ENCODE data around the gene WASL.
"Not testable (repeated sequence)": the region's sequence is repeated elsewhere in the genome, so short reads cannot be mapped to it uniquely, and the experiment has no call there.

Gene WASL

DNA sequence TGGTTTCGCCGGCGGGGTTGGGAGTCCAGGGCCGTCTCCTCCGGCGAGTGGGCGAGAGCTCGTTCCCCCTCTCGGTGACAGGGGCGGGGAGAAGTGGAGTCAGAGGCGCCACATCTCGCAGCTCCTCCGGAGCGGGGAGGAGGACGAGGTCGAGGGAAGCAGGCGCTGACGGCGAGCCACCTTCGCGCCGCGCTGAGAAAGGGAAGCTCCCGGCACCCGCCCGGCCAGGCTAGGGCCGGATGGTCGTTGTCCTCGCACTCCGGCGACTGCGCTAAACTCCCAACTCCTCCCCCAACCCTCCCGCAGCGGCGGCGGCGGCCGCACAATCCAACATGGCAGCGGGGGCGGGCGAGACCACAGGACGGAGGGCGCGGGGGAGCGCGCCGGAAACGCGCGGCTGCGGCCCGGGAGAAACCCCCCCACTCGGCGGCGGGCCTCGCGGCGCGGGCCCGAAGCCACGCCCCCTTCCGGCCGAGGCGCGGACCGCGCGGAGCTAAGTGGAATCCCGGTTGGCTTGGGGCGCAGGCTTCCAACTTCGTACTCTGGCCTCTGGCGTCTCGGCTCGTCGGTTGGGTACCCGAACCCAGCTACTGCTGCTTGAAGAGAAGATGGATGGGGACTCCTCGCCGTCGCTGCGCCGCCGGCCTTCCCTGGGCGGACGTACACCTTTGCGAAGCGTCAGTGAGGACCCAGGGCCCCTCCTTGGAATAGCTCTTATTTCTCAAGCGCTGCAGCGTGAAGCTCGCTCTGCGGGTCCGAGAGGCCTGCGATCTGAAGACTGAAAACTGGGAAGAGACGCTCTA lies at the start of gene WASL:
WASL (minus strand) TSS at position 270 of the 803 bp plus-strand sequence; CDS start at position 1, 269 bp downstream.
- DNase-seq = peak; percentile 90

DNA sequence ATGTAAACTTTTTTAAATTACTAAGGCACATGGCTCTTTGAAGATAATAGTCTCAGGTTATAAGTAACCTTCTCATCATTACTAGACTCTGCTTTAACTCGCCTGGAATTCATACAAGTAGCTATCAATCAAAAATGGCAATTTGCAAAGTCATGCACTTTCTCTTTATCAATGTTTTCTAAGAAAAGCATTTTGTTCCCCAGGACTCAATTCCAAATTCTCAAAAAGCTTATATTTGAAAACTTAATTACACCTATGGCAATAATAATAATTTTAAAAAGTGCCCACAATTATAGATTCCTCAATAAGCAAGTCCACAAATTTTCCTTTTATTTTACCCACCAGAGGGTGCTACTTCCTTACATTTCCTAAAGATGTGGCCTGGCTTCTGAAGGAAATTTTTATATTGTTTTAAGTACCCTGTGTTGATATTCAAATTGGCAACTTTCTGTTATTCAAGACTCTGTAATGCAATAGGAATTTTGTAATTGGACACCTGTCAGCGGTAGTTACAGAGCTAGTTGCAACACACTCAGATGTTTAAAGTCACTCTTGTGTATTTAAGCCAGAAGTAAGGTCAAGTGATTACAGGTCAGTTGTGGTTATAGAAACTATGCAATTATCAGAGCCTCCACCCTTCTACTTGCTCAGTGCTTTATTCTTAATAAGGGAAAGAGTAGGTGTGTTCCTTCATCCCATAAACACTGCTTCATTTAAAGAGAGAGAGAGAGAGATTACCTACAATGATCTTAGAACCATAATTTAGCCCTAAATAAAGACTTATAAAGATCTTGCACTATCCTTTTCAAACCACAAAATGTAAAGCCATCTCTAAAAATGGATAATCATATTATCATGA lies 49.1 kb upstream of the WASL start:
- DNase-seq = no peak

DNA sequence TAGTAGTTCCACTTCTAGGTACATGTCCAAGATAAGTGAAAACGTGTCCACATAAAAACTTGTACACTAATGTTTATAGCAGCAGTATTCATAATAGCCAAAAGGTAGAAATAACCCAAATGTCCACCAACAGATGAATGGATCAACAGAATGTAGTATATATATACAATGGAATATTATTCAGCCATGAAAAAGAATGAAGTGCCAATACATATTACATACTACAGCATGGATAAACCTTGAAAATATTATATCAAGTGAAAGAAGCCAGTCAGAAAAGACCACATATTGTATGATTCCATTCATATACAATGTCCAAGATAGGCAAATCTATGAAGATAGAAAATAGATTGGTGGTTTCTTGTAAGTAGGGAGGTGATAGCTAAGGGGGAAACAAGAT lies 47.8 kb upstream of the WASL start:
- DNase-seq = no peak

DNA sequence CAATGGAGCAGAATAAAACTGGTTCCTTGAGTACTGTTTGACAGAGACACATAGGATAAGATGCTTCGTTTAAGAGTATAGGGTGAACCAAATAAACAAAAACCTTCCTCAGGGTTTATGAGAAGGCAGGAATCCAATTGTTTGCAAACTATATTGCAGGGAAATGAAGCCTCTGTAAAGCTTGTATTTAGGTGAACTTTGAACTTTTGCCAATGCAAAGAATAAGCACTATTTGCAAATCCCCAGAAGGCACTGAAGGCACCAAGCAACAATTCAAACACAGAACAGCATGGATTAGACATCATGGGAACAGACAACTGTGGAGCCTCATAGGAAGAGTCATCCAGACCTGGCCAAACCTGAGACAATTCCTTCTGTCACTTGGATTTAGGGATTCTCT lies 47.1 kb upstream of the WASL start:
- no peak for DNase-seq

DNA sequence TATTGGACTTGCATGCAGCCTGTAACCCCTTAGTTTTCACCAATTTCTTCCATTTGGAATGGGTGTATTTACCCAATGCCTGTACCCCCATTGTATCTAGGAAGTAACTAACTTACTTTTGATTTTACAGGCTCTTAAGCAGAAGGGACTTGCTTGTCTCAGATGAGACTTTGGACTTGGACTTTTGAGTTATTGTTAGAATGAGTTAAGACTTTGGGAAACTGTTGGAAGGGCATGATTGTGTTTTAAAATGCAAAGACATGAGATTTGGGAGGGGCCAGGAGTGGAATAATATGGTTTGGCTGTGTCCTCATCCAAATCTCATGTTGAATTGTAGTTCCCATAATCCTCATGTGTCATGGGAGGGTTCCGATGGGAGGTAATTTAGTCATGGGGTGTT lies 46.3 kb upstream of the WASL start:
- not testable (repeated sequence) for DNase-seq

DNA sequence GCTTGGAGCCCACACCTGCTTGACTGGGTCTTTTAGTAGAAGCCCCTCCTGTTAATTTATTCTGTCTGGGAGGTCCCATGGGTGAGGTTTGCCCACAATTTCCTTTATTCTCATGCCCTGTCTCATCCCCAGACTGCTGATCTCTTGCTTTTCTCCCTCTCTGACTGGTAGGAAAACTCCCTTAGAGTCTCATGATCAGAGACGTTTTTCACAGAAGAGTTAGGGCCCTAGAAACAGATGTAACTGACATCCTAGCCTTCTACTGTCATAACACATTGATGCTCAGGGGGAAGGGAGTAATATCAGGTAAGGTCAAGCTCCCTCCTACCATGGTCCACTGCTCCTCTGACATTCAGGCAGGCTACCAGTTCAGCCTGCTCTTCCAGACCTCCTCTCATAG lies 43.7 kb upstream of the WASL start:
- DNase-seq = no peak

DNA sequence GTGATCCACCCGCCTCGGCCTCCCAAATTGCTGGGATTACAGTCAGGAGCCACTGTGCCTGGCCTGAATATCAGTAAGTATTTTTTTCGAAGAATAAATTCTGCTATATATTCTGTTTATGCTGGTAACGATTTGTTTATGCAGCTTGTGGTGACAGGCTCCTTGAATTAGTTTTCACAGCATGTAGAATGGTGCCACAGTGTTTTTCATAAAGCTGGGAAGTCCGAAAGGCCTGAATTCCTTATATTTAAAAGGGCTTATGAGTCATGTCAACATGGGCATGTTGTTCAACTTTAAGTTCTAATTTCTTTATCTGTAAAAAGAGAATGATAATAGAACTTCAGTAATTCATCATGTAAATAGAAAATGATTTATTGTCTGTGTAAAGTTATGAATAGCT lies 42.2 kb upstream of the WASL start:
- DNase-seq = no peak

DNA sequence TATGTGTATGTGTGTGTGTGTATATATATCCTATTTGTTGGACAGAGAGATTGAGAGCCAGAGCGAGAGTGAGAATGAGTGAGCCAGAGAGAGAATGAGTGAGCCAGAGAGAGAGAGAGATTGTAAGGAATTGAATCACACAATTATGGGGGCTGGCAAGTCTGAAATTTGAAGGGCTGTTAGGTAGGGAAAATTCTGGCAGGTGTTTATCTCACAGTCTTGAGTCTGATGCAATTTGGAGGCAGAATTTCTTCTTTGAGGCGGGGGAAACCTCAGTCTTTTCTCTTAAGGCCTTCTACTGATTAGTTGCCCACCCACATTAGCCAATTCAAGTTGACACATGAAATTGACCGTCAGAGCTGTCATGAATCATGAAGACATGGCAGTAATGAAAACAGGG lies 41.0 kb upstream of the WASL start:
- DNase-seq = no peak

DNA sequence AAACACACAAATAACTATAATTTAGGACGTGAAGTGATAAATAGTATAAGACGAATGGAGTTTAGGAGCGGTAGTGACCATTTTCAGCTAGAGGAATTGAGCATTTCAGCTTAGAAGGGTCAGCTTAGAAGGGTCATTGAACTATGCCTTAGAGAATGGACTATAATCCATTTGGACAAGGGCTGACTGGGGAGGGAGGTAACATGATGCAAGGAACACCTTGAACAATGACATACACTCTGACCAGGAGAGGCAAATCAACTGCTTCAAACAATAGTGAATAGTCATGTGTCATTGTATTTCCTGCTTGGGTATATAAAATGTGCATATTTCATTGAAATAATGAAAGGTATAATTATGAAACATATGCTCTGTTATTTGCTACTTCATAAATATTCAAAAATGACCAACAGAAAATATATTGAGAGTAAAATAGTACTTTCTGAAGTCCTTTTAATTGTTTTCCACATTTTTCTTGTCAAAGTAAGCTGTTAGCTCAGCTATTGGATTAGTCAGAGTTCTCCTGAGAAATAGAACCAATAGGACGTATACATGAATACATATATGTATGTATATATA lies 40.5 kb upstream of the WASL start:
- DNase-seq = no peak

DNA sequence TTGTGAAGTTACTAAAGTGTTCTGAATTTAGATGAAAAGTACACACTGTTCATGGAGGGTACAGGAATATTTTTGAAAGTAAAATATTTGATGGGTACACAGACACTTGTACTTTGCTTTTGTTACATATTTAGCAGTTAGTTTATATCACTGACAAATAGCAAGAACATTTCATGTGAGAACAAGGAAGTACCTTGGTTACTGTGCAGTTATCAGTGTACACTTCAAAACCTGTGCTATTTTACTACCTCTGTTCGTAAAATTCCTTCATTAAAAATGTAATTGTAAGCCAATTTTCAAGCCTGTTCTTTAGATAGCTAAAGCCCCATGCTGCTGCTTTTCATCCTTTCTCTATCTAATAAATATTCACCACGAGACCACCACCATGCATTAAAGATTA lies 39.8 kb upstream of the WASL start:
- DNase-seq = no peak

DNA sequence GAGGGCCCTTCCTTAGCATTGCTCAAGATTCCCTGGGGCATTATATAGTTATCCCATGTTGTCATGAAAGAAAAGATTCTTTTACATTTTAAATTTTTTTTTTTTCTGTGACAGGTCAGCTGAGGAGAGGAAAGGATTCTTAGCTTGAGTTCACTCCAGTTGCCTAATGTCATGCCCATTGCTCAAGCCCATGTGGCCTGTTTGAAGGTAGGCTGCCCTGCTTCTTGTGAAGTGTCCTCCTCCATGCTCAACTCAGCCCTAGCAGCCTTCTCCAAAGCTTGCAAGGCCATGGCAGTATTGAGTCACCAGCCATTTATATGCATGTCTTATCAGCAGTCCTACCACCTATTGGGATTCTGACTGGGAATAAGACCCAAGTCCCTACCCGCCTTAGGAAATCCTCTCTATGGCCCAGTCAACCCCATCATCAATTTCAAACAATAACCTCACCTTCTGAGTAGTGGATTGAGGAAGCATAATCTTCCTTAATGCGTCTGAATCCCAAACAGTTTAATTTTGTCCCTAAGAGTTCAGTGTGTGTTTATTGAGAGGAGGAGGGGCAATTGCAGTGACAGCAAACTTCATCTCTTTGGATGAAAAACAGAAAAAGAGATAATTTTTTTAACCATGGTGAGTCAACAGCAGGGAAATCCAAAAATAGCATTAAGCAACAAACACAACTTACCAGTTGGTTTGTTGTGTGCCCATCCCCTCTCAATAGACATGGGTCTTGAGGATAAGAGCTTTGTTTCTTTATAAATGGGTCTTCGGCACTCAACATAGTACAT lies 38.6 kb upstream of the WASL start:
- DNase-seq = no peak

DNA sequence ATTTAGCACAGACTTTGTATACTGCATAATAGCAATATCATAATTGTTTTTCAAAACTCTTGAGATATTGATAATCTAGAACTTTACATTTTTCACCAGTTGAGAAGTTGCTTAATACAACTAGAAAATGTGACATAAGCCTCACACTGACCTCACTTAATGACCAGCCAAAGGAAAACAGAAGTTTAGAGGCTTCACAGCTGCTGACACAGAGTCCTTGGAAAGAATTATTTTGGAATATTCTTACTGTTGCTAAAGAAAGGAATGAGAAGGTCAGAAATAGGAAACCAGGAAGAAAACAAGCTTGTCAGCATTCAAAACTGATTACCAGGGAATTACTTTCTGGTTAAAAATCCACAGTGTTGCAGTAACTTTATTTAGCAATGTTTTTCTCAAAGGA lies 35.5 kb upstream of the WASL start:
- no peak for DNase-seq

DNA sequence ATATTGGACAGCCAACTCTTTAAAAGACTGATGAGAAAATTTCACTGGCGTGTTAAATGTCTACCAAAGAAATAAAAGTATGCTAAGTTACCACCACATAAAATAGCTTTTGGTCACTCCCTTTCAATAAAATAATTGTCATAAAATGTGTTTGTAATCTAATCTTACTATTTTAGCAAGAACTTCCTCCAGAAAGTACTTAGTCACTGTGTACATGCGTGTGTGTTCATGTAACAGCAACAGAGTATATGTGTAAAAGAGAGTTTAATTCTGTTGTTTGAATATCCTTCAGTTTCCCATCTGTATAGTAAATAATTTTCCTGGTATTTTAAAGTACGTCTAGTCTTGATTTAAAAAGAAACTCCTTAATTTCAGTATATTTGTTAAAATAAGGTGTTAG lies 35.0 kb upstream of the WASL start:
- DNase-seq = no peak

DNA sequence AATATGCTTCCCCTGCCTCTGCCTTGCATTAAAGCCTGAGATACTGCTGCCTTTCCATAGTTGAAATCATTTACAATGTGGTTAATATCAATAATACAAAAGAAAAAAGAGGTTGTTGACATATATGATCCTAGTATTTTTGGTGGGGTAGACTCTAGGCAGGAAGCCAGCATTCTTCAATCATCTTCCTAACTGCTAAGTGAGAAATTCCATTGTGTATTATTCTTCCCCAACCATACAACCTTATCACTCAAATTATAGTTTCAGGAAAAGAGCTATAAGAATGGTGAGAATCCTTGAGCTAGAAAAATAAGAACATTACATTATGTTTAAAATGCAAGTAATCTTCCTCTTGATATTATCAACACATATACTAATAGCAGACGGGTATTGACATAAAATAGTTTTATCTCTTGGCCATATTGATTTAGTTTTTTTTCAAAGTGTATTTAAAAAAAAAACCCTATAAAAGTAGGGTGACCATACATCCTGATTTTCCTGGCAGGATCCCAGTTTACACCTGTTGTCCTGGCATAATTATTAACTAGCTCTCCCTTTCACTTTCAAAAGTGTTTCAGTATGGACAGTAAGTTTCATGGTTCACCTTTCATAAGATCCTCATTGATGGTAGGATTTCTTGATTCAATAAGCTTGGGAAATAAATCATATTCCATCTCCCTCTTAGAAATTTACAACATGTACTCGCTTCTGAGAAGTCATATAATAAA lies 33.4 kb upstream of the WASL start:
- DNase-seq = no peak

DNA sequence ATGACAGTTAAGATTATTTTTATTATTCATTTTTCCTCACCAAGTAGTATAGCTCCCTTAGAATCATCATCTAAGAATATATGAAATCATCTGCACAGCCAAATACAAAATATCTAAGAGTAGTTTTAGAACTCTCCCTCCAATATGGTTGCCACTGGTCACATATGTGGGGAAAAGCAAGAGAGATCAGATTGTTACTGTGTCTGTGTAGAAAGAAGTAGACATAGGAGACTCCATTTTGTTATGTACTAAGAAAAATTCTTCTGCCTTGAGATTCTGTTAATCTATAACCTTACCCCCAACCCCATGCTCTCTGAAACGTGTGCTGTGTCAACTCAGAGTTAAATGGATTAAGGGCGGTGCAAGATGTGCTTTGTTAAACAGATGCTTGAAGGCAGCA lies 31.7 kb upstream of the WASL start:
- DNase-seq = not testable (repeated sequence)

DNA sequence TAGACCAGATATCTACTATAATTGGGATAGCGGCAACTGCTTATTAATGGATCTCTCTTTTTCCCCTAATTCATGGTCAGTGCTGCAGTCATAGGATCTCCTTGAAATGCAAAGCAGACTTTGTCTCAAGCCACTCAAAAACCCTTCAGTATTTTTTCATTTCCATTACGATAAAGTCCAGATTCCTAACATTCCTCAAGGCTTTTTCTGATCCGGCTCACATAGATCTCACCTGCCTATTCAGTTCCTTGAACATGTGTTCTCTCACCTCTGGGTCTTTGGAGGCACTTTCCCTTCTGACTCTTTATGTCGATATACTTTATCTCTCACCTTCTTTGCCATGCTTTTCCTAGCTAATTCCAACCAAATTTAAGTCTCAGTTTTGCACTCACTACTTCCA lies 25.7 kb upstream of the WASL start:
- DNase-seq = no peak

DNA sequence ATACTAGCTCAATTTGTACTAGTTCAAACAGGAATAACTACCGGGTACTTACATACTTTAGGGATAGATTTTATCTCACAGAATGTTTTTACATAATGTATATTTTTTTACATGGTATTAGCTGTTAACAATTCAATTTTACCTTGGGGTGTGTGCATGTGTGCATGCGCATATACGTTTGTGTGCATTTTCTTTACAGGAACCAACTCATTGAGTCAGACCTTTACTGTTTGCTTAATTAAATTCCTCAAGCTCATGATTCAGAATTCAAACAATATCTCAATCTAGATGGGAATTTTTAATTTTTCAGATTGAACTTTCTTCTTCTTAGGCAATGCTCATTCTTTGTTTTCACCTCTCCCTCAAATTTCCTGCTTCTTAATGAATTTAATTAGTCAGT lies 24.7 kb upstream of the WASL start:
- no peak for DNase-seq

DNA sequence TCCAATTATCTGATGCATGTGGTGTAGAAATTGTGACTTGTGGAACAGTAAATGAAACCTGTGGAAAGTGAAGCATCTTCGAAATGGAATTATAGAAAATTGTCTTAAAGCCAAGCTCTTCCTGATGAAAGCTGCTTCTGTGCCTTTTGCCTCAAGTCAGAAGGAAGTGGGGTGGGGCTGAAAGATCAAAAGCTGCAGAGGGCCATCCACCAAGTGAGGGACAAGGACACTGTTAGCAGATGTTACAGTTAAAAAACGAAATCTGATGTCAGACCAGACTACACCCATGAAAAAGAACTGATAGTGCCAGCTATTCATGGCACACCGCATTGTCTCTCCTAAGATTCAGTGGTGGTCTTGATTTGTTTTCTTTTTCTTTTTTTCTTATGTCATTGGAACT lies 23.8 kb upstream of the WASL start:
- DNase-seq = no peak

DNA sequence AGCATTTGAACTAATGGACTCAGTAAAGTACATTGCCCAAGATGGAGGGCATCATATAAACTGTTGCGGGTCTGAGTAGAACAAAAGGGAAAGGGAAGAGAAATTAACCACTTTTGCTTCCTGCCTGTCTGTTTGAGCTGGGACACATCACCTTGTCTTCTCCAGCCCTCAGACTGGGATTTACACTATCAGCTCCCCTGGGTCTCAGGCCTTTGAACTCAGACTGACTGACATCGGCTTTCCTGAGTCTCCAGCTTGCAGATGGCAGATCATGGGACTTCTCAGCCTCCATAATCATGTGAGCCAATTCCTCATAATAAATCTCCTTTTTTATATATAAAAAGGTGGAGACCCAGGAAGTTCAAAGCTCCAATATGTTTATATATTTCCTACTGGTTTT lies 23.0 kb upstream of the WASL start:
- DNase-seq = no peak

DNA sequence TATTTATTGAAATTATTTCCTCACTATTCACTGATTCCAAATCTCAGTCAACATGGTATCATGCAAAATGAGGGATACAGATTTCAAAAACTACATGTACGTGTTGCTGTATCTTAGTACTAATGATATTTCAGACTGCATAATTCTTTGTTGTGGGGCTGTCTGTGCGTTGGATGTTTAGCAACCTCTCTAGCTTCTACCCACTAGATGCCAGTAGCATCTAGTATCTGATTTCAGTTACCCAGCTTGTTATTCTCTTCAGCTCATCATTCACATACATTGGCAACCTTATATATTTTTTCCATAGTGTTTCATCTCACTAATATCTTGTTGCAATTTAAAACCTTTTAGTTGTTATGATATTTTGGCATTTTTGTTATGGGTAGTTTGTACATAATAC lies 22.5 kb upstream of the WASL start:
- no peak for DNase-seq

DNA sequence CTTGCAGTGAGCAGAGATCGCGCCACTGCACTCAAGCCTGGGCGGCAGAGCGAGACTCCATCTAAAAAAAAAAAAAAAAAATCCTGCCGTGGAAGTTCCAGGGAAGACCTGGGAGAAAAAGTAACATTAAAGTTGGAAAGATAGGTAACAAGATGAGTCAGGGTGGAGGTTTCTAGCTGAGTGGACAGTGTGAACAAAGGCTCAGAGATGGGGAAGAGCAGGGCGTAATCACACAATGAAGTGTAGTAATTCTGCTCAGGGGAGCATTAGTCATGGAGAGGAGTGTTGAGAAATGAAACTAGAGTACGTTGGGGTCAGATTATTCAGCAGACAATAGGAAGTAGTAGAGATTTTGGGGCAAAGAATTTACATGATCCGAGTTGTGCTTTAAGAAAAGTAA lies 21.6 kb upstream of the WASL start:
- no peak for DNase-seq

DNA sequence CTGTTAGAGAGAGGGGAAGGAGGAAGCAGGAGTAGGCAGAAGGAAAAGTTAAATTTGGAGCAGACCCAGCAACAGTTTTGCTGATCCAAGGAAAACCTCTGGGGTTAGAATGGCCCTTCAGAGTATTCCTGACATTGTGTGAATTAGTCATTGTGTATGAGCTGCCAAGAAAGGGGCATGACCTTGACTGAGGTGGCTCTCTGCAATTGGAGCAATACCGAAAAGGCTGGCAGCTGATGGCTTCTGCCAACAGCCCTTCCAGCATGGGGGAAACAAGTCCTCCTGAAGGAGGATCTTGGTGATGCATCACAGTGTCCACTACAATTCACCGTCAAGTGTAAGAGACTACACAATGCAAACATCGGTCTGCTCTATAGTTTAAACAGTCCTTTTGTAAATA lies 20.6 kb upstream of the WASL start:
- no peak for DNase-seq

DNA sequence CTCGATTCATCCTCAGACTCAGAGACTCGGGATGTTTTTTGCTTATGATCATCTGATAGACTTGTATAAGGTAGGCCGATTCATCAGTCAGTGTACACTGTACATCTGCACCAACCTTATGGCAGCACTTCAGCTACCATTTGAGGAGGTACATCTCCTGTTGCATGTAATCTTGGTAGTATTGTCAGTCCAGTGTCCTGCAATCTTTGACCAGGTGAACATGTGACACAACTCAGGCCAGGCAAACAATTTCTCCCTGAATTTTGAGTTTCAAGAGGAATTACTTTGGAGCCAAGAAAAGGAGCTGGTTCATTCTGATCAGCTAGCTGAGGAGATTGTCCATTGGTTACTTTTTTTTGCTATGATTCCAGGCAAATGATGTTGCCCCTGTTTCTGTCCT lies 19.7 kb upstream of the WASL start:
- DNase-seq = no peak
